ENCODE data around the gene ADGRG3.

The ADGRG3 gene, protein sequence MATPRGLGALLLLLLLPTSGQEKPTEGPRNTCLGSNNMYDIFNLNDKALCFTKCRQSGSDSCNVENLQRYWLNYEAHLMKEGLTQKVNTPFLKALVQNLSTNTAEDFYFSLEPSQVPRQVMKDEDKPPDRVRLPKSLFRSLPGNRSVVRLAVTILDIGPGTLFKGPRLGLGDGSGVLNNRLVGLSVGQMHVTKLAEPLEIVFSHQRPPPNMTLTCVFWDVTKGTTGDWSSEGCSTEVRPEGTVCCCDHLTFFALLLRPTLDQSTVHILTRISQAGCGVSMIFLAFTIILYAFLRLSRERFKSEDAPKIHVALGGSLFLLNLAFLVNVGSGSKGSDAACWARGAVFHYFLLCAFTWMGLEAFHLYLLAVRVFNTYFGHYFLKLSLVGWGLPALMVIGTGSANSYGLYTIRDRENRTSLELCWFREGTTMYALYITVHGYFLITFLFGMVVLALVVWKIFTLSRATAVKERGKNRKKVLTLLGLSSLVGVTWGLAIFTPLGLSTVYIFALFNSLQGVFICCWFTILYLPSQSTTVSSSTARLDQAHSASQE

DNA sequence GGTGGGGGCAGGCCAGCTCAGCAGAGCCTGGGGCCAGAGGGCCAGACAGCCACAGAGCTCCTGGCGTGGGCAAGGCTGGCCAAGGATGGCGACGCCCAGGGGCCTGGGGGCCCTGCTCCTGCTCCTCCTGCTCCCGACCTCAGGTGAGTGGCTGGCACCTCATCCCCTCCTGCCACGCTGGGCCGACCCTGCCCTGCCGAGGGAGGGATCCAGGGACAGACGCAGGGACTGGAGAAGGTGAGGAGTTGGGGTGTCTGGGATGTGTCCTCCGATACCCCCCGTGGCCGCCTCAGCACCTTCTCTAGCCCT lies at the start of gene ADGRG3:
TSS of gene ADGRG3 (plus strand) at position 44 of the 309 bp plus-strand sequence. CDS start at position 86, 42 bp downstream.
- DNase-seq (ENCODE audit: low read depth in 1 of 2, low spot score in 1 of 2): no peak

GRCh38 chr16:57619133-57619605 lies 48.9 kb upstream of the ADGRG3 start:
- no peak for DNase-seq (ENCODE audit: low read depth in 1 of 2, low spot score in 1 of 2)

DNA sequence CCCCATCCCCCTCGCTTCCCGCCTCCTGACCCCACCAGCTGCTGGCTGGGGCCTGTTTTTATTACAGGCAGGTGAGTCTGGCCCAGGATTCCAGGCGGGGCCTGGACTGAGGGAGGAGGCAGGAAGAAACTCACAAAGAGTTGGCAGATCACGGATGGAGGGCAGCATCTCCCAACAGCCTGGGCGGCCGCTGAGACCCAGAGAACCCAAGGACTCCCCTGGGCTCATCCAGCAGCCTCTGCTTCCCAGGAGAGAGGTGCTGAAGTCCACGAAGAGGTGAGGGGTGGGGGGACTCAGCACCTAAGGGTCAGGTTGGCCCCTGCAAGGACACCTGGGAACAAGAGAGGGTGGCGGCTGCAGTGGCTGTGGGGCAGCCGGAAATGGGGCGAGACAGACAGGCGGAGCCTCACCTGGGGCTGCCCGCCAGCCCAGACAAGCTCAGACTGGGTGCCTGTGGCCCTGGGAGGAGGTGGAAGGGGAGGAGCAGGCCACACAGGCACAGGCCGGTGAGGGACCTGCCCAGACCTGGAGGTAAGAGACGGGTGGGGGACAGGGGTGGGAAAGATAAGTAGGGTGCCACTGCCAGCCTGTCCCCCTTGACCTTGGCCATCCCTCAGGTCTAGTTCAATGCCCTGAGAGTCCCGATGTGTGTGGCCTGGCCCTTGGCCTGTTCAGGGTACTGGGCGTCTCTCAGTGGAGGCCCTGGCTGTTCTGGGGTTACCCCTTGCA lies 48.3 kb upstream of the ADGRG3 start:
- no peak for DNase-seq (ENCODE audit: low read depth in 1 of 2, low spot score in 1 of 2)

DNA sequence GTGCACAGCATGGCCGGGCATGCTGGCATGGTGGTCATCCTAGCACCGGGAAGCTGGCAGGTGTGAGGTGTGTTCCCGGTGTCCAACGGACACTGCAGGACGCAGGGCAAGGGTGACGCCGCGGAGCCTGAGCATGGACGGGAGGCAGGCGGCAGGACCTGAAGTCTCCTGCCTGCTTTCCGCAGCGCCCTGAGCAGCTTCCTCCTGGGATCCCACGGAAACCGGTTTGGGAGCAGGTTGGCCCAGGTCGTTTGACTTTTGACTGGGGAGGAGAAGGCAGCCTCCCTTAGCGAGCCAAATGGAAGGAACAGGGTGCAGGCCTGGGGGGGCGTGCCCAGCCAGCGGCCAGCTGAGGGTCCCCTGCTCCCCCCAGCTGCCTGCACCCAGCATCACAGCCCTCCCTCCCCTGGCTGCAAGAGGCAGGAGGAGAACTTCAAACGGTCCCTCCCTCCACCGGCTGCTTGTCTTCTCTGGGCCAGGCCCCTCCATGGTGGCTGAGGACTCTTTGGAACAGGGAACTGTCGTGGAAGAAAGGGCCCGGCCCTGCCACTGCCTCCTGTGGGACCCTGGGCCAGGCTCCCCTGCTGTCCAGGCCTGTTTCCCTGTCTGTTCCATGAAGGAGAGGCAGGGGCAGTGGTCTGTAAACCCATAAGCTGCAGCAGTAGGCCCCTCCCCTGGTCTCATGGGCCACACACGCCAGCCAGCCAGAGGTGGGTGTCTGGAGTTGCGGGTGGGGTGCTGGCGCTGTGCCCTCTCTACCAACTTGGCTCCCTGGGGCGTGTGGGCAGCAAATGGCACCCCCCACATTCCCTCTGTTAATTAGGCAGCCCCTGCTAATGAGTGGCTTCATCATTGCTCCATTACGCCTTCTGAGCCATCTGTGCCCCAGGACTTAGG lies 47.5 kb upstream of the ADGRG3 start:
- DNase-seq (ENCODE audit: low read depth in 1 of 2, low spot score in 1 of 2): no peak

GRCh38 chr16:57621521-57622271 lies 46.4 kb upstream of the ADGRG3 start:
- no peak for DNase-seq (ENCODE audit: low read depth in 1 of 2, low spot score in 1 of 2)

DNA sequence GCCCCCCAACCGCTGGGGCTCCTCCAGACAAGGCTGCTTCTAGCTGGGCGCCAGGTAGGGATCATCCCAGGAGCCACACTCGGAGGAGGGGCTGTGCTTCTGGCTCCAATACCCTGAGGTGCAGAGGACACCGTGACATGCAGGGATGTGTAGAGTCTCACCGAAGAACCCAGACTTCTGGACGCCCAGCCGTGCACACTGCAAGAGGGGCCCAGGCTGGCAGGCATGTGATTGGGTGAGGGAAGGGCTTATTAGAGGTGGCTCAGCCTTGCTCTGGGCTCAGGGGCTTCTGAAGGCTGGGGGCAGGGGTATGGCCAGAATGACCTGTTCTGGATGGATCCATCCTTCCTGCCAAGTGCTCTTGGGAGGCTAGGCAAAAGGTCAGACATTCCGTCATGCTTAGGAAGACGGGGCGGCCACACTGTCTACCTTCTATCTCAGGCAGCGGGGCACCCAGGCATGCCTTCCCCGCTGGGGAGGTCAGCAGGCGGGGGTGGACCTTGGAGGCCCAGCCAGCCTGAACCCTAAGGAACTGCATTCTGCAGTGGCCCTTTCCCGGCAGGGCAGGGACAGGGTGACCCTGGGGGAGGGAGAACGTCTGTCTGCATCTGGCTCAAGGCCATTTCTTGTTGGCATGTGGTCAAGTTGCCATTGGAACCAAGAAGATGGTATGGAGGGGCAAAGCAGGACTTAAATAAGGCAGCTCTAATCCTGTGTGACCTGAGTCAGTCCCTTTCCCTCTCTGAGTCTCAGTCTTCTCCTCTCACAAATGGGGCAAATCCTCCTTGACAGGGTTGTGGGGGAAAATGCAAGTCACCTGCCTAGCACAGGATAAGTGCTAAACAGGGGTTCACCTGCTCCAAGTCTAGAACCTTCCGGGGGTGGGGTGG lies 45.5 kb upstream of the ADGRG3 start:
- no peak for DNase-seq (ENCODE audit: low read depth in 1 of 2, low spot score in 1 of 2)

DNA sequence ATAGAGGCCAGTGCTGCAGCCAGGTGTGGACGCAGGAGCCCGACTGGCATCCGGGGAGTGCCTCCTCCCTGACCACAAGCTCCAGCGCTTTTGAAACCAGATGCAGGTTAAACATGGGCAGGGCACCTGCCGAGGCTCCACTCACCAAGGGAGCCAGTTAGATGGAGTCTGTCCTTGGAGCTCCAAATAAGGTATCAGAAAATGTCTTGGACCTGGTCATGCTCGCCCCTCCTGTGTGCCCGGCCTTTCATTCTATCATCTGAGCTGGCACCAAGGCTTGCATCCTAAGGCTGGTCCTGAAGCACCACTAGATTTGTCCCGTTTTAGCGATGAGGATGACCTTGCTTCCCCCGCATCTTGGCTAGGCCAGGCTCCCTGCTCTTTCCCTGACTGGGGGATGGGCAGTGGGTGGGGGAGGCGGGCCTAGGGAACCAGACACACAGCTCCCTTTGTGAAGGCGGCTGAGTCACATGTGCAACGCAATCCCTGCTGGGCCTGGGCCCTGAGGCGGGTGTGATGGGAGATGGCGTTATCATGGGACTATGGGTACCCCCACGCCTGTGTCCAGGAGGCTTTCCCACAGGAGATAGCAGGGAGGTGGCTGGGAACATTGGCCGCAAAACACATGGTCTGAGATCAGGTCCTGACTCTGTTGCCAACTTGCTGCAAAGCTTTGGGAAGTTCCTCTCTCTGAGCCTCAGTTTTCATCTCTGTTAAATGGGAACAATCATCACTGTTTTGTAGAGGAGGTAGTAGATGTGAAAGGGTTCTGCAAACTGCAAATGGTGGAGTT lies 44.7 kb upstream of the ADGRG3 start:
- no peak for DNase-seq (ENCODE audit: low read depth in 1 of 2, low spot score in 1 of 2)

DNA sequence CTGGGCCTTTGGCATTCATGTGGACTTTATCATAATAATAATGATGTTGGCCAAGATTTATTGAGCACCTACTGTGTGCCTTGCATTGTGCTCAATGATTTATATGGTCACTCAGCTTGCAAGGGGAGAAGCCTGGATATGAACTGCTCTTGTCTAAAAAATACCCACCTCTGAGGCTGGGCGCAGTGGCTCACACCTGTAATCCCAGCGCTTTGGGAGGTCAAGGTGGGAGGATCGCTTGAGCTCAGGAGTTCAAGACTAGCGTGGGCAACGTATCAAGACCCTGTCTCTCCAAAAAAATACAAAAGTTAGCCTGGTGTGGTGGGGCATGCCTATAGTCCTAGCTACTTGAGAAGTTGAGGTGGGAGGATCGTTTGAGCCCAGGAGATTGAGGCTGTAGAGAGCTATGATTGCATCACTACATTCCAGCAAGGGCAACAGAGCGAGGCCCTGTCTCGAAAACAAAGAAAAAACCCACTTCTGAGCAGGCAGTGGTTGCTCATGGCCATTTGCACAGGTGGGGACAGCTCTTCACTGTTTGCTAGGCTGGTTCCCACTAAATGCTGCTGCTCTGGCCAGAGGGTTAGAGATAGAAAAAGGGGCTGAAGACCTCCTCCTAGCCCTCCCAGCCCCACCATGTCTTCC lies 43.9 kb upstream of the ADGRG3 start:
- no peak for DNase-seq (ENCODE audit: low read depth in 1 of 2, low spot score in 1 of 2)

DNA sequence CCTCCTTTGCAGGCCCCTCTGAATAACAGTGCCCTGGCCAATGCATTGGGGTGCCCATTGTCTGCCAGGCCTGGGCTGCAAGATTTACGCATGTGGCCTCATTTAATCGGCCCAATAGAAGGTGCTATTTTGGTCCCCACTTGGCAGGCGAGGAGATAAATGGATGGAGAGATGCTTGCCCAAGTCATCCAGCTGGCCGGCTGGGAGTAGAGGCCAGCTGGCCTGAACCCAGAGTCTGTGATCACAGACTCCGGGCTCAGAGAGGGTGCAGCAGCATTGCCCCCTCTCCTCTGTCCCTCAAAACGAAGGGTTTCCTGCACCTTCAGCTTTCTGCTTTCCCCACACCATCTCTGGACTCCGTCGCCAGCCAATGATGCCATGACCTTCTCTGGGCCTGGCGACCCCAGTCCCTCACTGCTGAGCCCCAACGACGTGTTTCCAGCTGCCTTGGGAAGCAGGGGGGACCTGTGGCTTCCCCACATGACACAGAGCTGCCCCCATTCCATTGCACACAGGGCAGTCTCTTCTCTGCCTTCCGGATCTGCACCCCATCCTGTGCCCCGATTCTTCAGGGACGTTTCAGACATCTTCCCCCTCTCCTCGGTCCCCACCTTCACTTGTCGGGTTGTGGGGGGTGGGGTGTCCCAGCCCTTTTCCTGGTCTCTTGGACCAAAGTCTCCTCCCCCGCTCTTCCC lies 43.2 kb upstream of the ADGRG3 start:
- DNase-seq (ENCODE audit: low read depth in 1 of 2, low spot score in 1 of 2): no peak

DNA sequence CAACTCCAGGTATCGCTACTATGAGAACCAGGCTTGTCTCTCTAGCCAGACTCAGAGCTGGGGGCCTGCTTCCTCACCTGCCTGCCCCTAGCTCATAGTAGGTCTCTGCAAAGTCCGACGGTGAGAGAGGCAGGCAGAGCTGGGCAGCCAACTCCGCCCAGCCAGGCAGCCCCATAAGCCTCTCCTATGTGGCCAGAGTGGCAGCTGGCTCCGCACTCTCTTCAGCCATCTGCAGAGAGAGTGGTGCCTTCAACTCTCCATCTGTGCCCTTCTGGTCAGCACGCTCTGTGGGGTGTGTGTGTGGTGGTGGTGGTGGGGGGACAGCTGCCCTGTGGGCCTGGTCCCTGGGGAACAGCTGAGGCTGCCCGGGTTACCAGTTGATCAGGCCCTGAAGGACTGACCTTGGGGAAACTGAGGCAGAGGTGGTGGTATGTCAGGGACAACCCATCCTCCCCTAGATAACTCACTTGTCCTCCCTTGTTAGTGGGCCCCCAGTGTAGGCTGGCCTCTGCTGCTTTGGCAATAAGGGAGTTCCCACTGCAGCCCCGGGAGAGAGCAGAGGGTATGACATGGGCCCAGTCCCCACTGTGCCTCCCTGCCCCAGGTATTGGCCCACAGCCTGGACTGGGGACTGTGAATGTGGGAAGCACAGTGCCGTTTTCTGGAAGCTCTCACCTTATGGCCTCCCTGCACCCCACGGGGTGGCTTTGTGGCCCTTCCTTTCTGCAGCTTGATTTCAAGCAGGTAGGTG lies 41.5 kb upstream of the ADGRG3 start:
- no peak for DNase-seq (ENCODE audit: low read depth in 1 of 2, low spot score in 1 of 2)

DNA sequence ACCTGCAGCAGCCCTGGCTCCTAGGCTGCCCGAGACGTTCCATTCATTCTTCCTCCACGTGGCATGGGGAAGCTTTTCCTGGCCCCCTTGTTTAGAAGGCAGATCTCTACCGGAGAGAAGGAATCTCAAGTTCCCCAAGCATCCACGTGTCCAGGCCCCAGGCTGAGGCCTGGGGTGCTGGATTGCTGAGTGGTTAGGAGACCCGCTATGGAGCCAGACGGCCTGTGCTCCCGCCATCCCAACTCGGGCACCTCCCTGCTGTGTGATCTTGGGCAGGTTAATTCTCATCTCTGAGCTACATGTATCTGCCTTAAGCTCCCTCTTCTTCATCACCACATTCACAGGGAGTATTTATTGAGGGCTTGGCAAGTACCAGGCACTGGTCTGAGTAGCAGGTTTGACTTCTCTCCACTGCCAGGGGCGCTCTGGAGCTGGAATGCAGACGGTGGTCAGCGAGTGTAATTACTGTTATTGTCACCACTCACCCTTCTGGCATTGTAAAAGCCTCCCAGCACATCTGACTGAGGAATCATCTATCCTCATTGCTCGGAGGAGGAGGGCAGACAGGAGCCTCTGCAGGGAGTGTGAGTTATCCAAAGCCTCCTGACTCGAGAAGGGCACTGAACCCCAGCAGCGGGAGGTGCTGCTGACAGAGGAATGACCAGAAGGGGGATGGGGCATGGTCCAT lies 40.8 kb upstream of the ADGRG3 start:
- no peak for DNase-seq (ENCODE audit: low read depth in 1 of 2, low spot score in 1 of 2)

DNA sequence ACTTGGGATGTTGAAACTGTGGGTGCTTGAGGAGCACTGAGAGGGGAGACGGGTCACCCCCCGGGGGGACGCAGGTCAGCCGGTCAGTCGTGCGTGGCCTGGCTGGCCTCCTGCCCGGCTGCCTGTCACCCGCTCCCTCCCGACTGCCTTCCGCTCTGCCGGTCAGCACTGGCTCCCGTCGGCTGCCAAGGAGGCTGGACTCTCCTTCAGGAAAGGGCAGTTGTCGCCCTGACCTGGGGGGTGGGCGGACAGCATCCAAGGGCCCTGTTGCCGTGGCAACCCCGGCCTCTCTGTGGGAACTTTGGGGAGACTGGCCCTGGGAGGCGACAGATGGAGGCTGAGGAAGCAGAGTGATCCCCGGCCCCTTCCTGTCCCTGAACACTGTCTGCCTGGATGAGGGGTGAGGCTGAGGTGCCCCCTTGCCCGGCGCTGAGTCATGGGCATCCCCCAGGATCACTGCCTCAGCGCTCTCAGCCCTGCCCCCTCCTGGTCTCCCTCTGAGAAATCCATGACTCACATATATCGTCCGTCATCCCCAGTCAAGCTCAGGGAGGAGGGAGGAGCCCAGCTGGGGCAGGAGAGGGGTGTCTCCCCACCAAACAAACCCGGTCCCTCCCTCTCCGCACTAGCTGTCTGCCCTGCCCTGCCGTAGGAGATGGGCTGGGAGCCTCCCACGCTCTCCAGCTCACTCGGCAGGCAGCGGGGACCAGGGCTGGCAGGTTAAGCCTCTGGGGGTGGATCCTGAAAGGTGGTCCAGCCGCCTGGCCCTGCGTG lies 39.9 kb upstream of the ADGRG3 start, which contains the start of gene ADGRG1:
TSS of gene ADGRG1 (plus strand) at position 623 of the 774 bp plus-strand sequence. CDS start 21,658 bp downstream, outside the sequence.
- peak in 1 of 2 donors; percentile 28 for DNase-seq (ENCODE audit: low read depth in 1 of 2, low spot score in 1 of 2)

GRCh38 chr16:57628783-57629293 lies 39.3 kb upstream of the ADGRG3 start:
- DNase-seq (ENCODE audit: low read depth in 1 of 2, low spot score in 1 of 2): no peak

DNA sequence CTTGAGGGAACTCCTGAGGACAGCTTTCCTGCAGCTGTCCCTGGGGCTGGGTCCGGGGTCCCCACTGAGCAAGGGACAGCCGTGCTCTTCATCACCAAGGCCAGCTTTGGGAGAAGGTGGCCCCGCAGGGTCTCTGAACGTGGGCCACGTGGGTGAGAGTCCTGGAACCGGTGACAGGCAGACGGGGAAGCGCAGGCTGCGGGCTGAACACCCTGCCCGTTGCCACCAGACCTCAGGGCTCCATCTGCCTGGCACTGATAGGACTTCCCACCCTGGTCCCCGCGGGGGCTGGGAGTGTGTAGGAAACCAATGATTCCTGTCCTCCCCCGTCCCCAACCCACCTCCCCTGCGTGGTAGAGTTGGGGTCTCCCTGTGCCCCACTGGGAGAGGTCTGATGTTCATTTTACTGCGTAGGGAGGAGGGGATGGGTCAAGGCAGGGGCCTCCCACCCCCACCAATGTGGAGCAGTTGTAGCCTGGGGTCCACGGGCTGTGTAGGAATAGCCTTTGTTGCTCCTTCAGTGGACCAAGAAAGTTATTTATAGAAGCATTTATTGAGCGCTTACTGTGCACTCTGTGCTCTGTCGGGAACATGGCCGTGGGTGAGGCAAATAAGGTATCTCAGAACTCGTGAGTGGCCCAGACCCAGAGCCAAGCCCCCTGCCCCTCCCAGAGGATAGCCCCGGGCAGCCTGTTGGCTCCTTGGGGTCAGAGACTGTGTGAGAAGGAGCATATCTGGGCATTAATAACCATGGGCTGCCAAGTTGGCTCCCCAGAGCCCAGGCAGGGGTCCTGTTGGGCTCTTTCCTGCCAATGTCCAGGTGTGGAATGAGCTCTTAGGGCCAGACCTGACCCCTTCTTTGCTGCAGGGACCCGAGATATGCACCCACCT lies 38.3 kb upstream of the ADGRG3 start:
- DNase-seq (ENCODE audit: low read depth in 1 of 2, low spot score in 1 of 2): no peak
